Natural killer cell (primary cell): Measurements from ENCODE around the gene EIF2S3. TPM values are rescaled to one million over a fixed set of nuclear protein-coding genes. Genes with fewer than 3 reads are reported as not detected.

ENCODE experiments used
- ATAC-seq, 3 donors: fragments of 150-1000 bp in 2 of 3; fragments of 200-7000 bp in 1 of 3; cut with Tn5 transposase; 1 replicate in 1 of 3; 2 replicates in 2 of 3; pipeline ENCODE4 v1.10.0; 2021; ENCODE audit warnings: mild to moderate bottlenecking in 2 of 3, moderate library complexity in 2 of 3
- DNase-seq, 2 donors: peaks; one replicate each; pipeline versions ENCODE4 v3.0.0 to v3.0.0-alpha.2; 2013 to 2021; ENCODE audit warnings: mixed read lengths in 1 of 2
- H3K27ac ChIP-seq: one replicate; pipeline ENCODE4 v1.5.1; 2013; ENCODE audit warnings: mild to moderate bottlenecking, low read length
- H3K27me3 ChIP-seq: one replicate; pipeline ENCODE4 v1.6.1; 2013; ENCODE audit warnings: low read length; ENCODE audit not compliant: control insufficient read depth, insufficient read depth
- H3K36me3 ChIP-seq: one replicate; pipeline ENCODE4 v1.6.1; 2013; ENCODE audit warnings: low read length; ENCODE audit not compliant: control insufficient read depth, insufficient read depth
- H3K4me1 ChIP-seq: one replicate; pipeline ENCODE4 v1.6.1; 2013; ENCODE audit warnings: low read length; ENCODE audit not compliant: control insufficient read depth, insufficient read depth
- H3K4me3 ChIP-seq: one replicate; pipeline ENCODE4 v1.5.1; 2013; ENCODE audit warnings: low read length
- H3K9me3 ChIP-seq: one replicate; pipeline ENCODE4 v1.6.1; 2013; ENCODE audit warnings: low read length; ENCODE audit not compliant: control insufficient read depth, insufficient read depth
- H3K27ac Mint-ChIP-seq, 2 donors: one replicate each; pipeline ENCODE4 v1.8.0; 2022; ENCODE audit warnings: mild to moderate bottlenecking in 2 of 2, mixed read lengths in 2 of 2, moderate library complexity in 1 of 2
- H3K27me3 Mint-ChIP-seq, 2 donors: one replicate each; pipeline ENCODE4 v1.8.0; 2022; ENCODE audit warnings: low read depth in 2 of 2, mixed read lengths in 2 of 2
- H3K36me3 Mint-ChIP-seq: one replicate; pipeline ENCODE4 v1.8.0; 2022; ENCODE audit warnings: mixed read lengths
- H3K4me1 Mint-ChIP-seq, 2 donors: one replicate each; pipeline ENCODE4 v1.8.0; 2022; ENCODE audit warnings: mixed read lengths in 2 of 2
- H3K4me3 Mint-ChIP-seq: one replicate; pipeline ENCODE4 v1.8.0; 2022; ENCODE audit warnings: mild to moderate bottlenecking, moderate library complexity, mixed read lengths
- H3K9me3 Mint-ChIP-seq, 2 donors: one replicate each; pipeline ENCODE4 v1.8.0; 2022; ENCODE audit warnings: mixed read lengths in 2 of 2
- CTCF ChIP-seq: fragments of 200-600 bp; IDR thresholded peaks from one replicate; pipeline ENCODE4 v1.8.0; 2022; ENCODE audit warnings: antibody characterized with exemption
- WGBS: methylation state at CpG from one replicate; pipeline ENCODE4 v1.1.7; 2013; ENCODE audit warnings: missing lambda C conversion rate; ENCODE audit not compliant: insufficient coverage; 5-methylcytosine and 5-hydroxymethylcytosine counted together
- intact Hi-C: fragments of 100-400 bp; cut with micrococcal nuclease; formaldehyde crosslinking; loops from one replicate; pipeline ENCODE4 v1.14.2; 2022
- total RNA-seq, 4 donors: library from RNA; stranded (reverse); fragments of 120-200 nt in 1 of 4; gene quantifications; one replicate each; pipeline versions ENCODE4 v1.2.3 to v1.2.4, GENCODE V29; 2013 to 2022

Gene EIF2S3
- total RNA-seq, 3 donors from 2014 or later (not counting 1 experiment from before 2014, with no cell fraction given): 124 to 199 (median 132) TPM

GRCh38 chrX:24012266-24012665 lies 42.5 kb upstream of the EIF2S3 start:
- no peak for TF ChIP-seq CTCF
- 100% methylated on average over 1 of the region's 1 CpG for WGBS
- no peaks in the 10 kb centered on the region for H3K27me3 ChIP-seq
- H3K9me3 ChIP-seq: no peaks in the 10 kb centered on the region
- H3K27ac ChIP-seq: no peak overlapping the region
- no peak for ATAC-seq
- Mint-ChIP-seq H3K27ac (no peak overlapping the region), H3K9me3 (no peaks in the 10 kb centered on the region), H3K4me1 (peaks cover 8 to 35% of the 10 kb centered on the region in 2 donors), H3K36me3 (no peaks in the 10 kb centered on the region), H3K27me3 (peaks cover 0 to 8% of the 10 kb centered on the region in 2 donors), H3K4me3 (no peak overlapping the region)
- H3K4me3 ChIP-seq: no peak overlapping the region
- intact Hi-C loops: no loop called here
- DNase-seq: no peak
- no peaks in the 10 kb centered on the region for H3K36me3 ChIP-seq
- H3K4me1 ChIP-seq: peaks cover 5% of the 10 kb centered on the region

- 15% methylated on average over 4 of the region's 5 CpGs for WGBS
- Mint-ChIP-seq H3K4me1 (peaks cover 10 to 28% of the 10 kb centered on the region in 2 donors), H3K27me3 (peaks cover 0 to 8% of the 10 kb centered on the region in 2 donors), H3K4me3 (no peak overlapping the region), H3K27ac (peak overlapping the region; percentile 30 to 49), H3K36me3 (no peaks in the 10 kb centered on the region), H3K9me3 (no peaks in the 10 kb centered on the region)
- no peak overlapping the region for H3K4me3 ChIP-seq
- H3K9me3 ChIP-seq: no peaks in the 10 kb centered on the region
- H3K27ac ChIP-seq: no peak overlapping the region
- peaks cover 14% of the 10 kb centered on the region for H3K4me1 ChIP-seq
- H3K27me3 ChIP-seq: no peaks in the 10 kb centered on the region
- H3K36me3 ChIP-seq: no peaks in the 10 kb centered on the region
- DNase-seq (peak in 1 of 2 donors; percentile 20), ATAC-seq (no peak)
- no peak for TF ChIP-seq CTCF
- intact Hi-C loops: no loop called here
Observed at GRCh38 chrX:24014388-24015018, 40.3 kb upstream of the EIF2S3 start.

- TF ChIP-seq CTCF: no peak
- Mint-ChIP-seq H3K27me3 (peaks cover 0 to 8% of the 10 kb centered on the region in 2 donors), H3K4me3 (no peak overlapping the region), H3K36me3 (no peaks in the 10 kb centered on the region), H3K4me1 (peaks cover 20 to 32% of the 10 kb centered on the region in 2 donors), H3K9me3 (no peaks in the 10 kb centered on the region), H3K27ac (no peak overlapping the region)
- intact Hi-C loops: no loop called here
- H3K27ac ChIP-seq: no peak overlapping the region
- H3K4me1 ChIP-seq: peaks cover 14% of the 10 kb centered on the region
- DNase-seq (no peak), ATAC-seq (no peak)
- no peaks in the 10 kb centered on the region for H3K9me3 ChIP-seq
- WGBS: 94% methylated on average over 8 of the region's 9 CpGs
- no peaks in the 10 kb centered on the region for H3K27me3 ChIP-seq
- no peaks in the 10 kb centered on the region for H3K36me3 ChIP-seq
- H3K4me3 ChIP-seq: no peak overlapping the region
Observed at GRCh38 chrX:24017674-24018073, 37.1 kb upstream of the EIF2S3 start.

- peaks cover 14% of the 10 kb centered on the region for H3K4me1 ChIP-seq
- Mint-ChIP-seq H3K9me3 (no peaks in the 10 kb centered on the region), H3K27ac (no peak overlapping the region), H3K27me3 (peaks cover 0 to 8% of the 10 kb centered on the region in 2 donors), H3K36me3 (no peaks in the 10 kb centered on the region), H3K4me1 (peaks cover 27 to 41% of the 10 kb centered on the region in 2 donors), H3K4me3 (no peak overlapping the region)
- H3K9me3 ChIP-seq: no peaks in the 10 kb centered on the region
- H3K27me3 ChIP-seq: no peaks in the 10 kb centered on the region
- no peaks in the 10 kb centered on the region for H3K36me3 ChIP-seq
- ATAC-seq (no peak), DNase-seq (no peak)
- WGBS: 93% methylated on average over 2 of the region's 4 CpGs
- no peak for TF ChIP-seq CTCF
- H3K27ac ChIP-seq: no peak overlapping the region
- intact Hi-C loops: no loop called here
- no peak overlapping the region for H3K4me3 ChIP-seq
Observed at GRCh38 chrX:24018809-24019208, 35.9 kb upstream of the EIF2S3 start.
